Psoas muscle (tissue), 8 donors: ENCODE data around the gene CACNA1A. TPM values are rescaled to one million over a fixed set of nuclear protein-coding genes. Genes with fewer than 3 reads are reported as not detected.
"Not testable (repeated sequence)": the region's sequence is repeated elsewhere in the genome, so short reads cannot be mapped to it uniquely, and the experiment has no call there.

ENCODE experiments used
- ATAC-seq, 4 donors: fragments of 200-7000 bp; cut with Tn5 transposase; one replicate each; pipeline ENCODE4 v1.9.1; 2020; ENCODE audit warnings: moderate library complexity in 3 of 4, mild to moderate bottlenecking in 2 of 4
- DNase-seq, 2 donors: peaks; one replicate each; pipeline ENCODE4 v3.0.0-alpha.2; 2020
- H3K27ac ChIP-seq: fragments of 200-600 bp; one replicate; pipeline ENCODE4 v1.8.0; 2022
- H3K27me3 ChIP-seq, 3 donors: fragments of 200-600 bp in 1 of 3; one replicate each; pipeline versions ENCODE4 v1.6.1 to v1.8.0; 2013 to 2022; ENCODE audit warnings: low read length in 2 of 3, mild to moderate bottlenecking in 2 of 3, moderate library complexity in 1 of 3; ENCODE audit not compliant: insufficient read depth in 3 of 3
- H3K36me3 ChIP-seq, 2 donors: fragments of 200-600 bp in 1 of 2; one replicate each; pipeline versions ENCODE4 v1.6.1 to v1.8.0; 2013 to 2022; ENCODE audit warnings: low read depth in 1 of 2, mild to moderate bottlenecking in 1 of 2, moderate library complexity in 1 of 2; ENCODE audit not compliant: insufficient read depth in 1 of 2
- H3K4me1 ChIP-seq: fragments of 200-600 bp; one replicate; pipeline ENCODE4 v1.8.0; 2022
- H3K4me3 ChIP-seq: fragments of 200-600 bp; one replicate; pipeline ENCODE4 v1.8.0; 2022; ENCODE audit warnings: mild to moderate bottlenecking
- H3K9me3 ChIP-seq: fragments of 200-600 bp; one replicate; pipeline ENCODE4 v1.8.0; 2022
- CTCF ChIP-seq: fragments of 200-600 bp; IDR thresholded peaks from one replicate; pipeline ENCODE4 v1.8.0; 2022; ENCODE audit warnings: antibody characterized with exemption
- WGBS, 3 donors: extraction: QIAGEN DNeasy Blood & Tissue Kit; methylation state at CpG; one replicate each; pipeline versions ENCODE4 v1.1.6 to v1.1.7; 2013; 5-methylcytosine and 5-hydroxymethylcytosine counted together
- intact Hi-C, 2 donors: fragments of 100-400 bp; cut with DNase I; formaldehyde crosslinking; loops; one replicate each; pipeline versions ENCODE4 v1.11.0 to v1.14.2; 2022
- polyA plus RNA-seq, 3 donors: library from polyadenylated mRNA; stranded (reverse); fragments of 200-250 nt; gene quantifications; one replicate each; pipeline ENCODE4 v1.2.3, GENCODE V29; 2013
- total RNA-seq, 4 donors: library from RNA; stranded (reverse); fragmentation: NEBNext Ultra II Directional in 2 of 4; extraction: Animal tissue kit (Norgen Biotek cat#: 25700) in 2 of 4; gene quantifications; one replicate each; pipeline versions ENCODE4 v1.2.1 to v1.2.4, GENCODE V29; 2021 to 2023
- donor health status: healthy with polysubstance abuse.
- donor health status: DM: no; HTN: no; CAD: no; lungs with moderate emphysema.
- donor health status: Bipolar disorder and iron deficiency.
- donor health status: healthy.
- donor health status: DM: yes; HTN: yes; CAD: no.
- donor health status: DM: no; HTN: no; CAD: no.
- donor health status: DM: no; HTN: no; CAD: no.
- donor health status: DM: yes; HTN: yes; CAD: no.

The CACNA1A gene
- total and polyA plus RNA-seq, 7 donors: 0.14 to 0.60 (median 0.36) TPM

- ATAC-seq: no peak
Measured at GRCh38 chr19:13366529-13367143, 139.6 kb downstream of the CACNA1A start.

GRCh38 chr19:13363954-13364353 is 142.3 kb downstream of the CACNA1A start:
- Histone ChIP-seq H3K4me1 (no peaks in the 10 kb centered on the region), H3K27me3 (no peaks in the 10 kb centered on the region), H3K9me3 (peaks cover 4% of the 10 kb centered on the region), H3K4me3 (no peak overlapping the region), H3K36me3 (no peaks in the 10 kb centered on the region), H3K27ac (no peak overlapping the region)
- WGBS, 3 donors: 51 to 63% (median 54%) methylated on average over 5 of the region's 5 CpGs
- TF ChIP-seq CTCF: no peak
- intact Hi-C loops: no loop called here
- ATAC-seq (no peak), DNase-seq (no peak)

More at GRCh38 chr19:13366529-13367143, 139.6 kb downstream of the CACNA1A start:
- H3K9me3 ChIP-seq: no peaks in the 10 kb centered on the region
- no peaks in the 10 kb centered on the region for H3K27me3 ChIP-seq
- TF ChIP-seq CTCF: no peak
- 70 to 82% (median 76%) methylated on average over 13 of the region's 13 CpGs for WGBS, 3 donors
- no peaks in the 10 kb centered on the region for H3K36me3 ChIP-seq
- H3K27ac ChIP-seq: no peak overlapping the region
- DNase-seq: no peak
- intact Hi-C loops: no loop called here
- no peaks in the 10 kb centered on the region for H3K4me1 ChIP-seq
- no peak overlapping the region for H3K4me3 ChIP-seq

- no peak for TF ChIP-seq CTCF
- 30 to 38% (median 35%) methylated on average over 7 of the region's 7 CpGs for WGBS, 3 donors
- ATAC-seq (no peak), DNase-seq (no peak)
- peaks cover 4% of the 10 kb centered on the region for H3K9me3 ChIP-seq
- no peak overlapping the region for H3K4me3 ChIP-seq
- intact Hi-C loops: no loop called here
- H3K36me3 ChIP-seq: no peaks in the 10 kb centered on the region
- no peak overlapping the region for H3K27ac ChIP-seq
- no peaks in the 10 kb centered on the region for H3K4me1 ChIP-seq
- no peaks in the 10 kb centered on the region for H3K27me3 ChIP-seq
Measured at GRCh38 chr19:13363245-13363644, 143.0 kb downstream of the CACNA1A start.

GRCh38 chr19:13362668-13363067 is 143.6 kb downstream of the CACNA1A start:
- no peak for DNase-seq
- Histone ChIP-seq H3K27me3 (no peaks in the 10 kb centered on the region), H3K4me1 (no peaks in the 10 kb centered on the region), H3K4me3 (no peak overlapping the region), H3K27ac (no peak overlapping the region), H3K9me3 (peaks cover 4% of the 10 kb centered on the region), H3K36me3 (no peaks in the 10 kb centered on the region)
- TF ChIP-seq CTCF: no peak
- no peak for ATAC-seq
- intact Hi-C loops: no loop called here
- WGBS, 3 donors: 60 to 70% (median 61%) methylated on average over 11 of the region's 11 CpGs

GRCh38 chr19:13361726-13362125 is 144.6 kb downstream of the CACNA1A start:
- H3K4me3 ChIP-seq, H3K27me3 ChIP-seq, intact Hi-C loops, H3K36me3 ChIP-seq, H3K27ac ChIP-seq, H3K9me3 ChIP-seq, ATAC-seq, H3K4me1 ChIP-seq, DNase-seq: not testable (repeated sequence)
- 54 to 67% (median 63%) methylated on average over 3 of the region's 3 CpGs for WGBS, 3 donors
